Adrenal gland (tissue), 5 donors: ENCODE results near the gene KRTAP10-8.

ENCODE experiments used
- POLR2A ChIP-seq, 2 donors: fragments of 450-650 bp; IDR thresholded peaks; one replicate each; pipeline ENCODE4 v1.6.1; 2017; ENCODE audit warnings: antibody characterized with exemption in 2 of 2, mild to moderate bottlenecking in 2 of 2, moderate library complexity in 1 of 2
- TF ChIP-seq, protein P1 (sequence below), 6 experiments: fragments of 450-650 bp in 4 of 6; fragments of 200-600 bp in 2 of 6; sonication (generic) in 1 of 6; IDR thresholded peaks; 1 replicate in 5 of 6; 2 replicates in 1 of 6; pipeline versions ENCODE4 v1.5.1 to v1.8.0; 2016 to 2021; ENCODE audit warnings: antibody characterized with exemption in 6 of 6, mild to moderate bottlenecking in 2 of 6, moderate library complexity in 1 of 6
- donor health status: DM: no; HTN: no; CAD: no.

DNA sequence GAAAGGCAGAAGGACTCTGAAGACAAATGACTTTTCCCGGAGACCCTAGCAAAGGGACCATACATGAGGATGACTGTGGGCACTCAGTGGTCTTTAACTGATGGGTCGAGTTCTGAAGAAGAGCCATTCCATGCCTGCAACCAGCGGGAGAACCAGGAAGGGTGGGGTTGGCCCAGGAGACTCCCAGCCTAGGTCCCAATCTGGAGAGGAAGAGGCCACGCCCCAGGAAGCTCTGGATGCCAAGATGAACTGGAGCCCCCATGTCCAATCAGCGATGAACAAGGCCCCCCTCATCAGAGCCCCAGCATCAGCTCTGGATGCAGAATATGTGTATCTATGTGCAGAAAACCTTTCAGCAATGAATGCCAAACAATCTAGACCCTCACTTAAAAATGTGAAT is 28.9 kb downstream of the KRTAP10-8 start:
- no peak for TF ChIP-seq POLR2A (IDR thresholded peaks at IDR 0.05)
- TF ChIP-seq, protein P1, sequence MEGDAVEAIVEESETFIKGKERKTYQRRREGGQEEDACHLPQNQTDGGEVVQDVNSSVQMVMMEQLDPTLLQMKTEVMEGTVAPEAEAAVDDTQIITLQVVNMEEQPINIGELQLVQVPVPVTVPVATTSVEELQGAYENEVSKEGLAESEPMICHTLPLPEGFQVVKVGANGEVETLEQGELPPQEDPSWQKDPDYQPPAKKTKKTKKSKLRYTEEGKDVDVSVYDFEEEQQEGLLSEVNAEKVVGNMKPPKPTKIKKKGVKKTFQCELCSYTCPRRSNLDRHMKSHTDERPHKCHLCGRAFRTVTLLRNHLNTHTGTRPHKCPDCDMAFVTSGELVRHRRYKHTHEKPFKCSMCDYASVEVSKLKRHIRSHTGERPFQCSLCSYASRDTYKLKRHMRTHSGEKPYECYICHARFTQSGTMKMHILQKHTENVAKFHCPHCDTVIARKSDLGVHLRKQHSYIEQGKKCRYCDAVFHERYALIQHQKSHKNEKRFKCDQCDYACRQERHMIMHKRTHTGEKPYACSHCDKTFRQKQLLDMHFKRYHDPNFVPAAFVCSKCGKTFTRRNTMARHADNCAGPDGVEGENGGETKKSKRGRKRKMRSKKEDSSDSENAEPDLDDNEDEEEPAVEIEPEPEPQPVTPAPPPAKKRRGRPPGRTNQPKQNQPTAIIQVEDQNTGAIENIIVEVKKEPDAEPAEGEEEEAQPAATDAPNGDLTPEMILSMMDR (IDR thresholded peaks at IDR 0.05) = no peak
